Measurements from ENCODE around the gene BCAS1.

Gene BCAS1

DNA sequence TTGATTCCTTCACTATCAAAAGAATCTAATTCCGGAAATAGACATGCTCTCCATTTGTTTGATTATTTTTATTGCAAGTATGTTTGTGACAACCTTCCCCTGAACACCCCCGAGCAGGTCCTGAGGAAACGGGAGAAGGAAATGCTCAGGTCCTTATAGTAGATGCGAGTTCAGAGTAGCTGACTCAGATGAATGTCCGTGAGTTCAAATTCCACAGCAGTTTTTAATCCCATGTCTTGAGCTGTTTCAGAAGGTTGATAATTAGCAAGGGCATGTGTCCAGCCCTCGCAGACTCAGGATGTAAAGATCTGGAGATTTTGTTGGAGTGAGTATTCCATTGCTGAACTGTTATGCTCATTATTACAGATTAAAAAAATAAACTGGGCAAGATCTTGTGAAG, 169.3 kb downstream of the BCAS1 start:
- no peak for DNase-seq

DNA sequence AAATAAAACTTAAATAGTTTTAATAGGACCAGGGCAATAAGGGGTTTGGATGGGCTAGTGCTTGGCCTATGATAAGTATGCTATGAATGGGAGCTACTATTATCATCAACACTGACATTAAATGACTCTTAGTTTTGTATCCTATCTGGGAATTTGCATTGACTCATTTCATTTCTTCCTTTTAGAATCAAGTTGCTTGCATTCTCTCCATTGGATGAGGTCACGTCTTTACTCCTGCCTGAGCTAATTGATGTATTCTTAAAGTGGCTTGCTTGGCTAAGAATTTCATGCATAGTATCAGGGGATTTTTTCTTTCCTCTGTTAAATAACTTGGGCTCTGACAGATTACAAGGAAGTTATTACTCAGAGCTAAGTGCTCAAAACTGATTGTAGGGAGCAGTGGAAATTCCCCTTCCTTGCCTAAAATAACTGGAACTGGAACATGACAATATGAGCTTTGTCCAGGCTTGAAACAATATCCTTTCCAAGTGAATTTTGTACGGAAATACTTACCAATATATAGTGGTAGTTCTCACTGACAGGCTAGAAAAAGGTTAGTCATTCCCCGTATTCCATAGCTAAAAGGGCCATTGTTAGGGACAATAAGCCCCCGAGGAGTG, 169.9 kb downstream of the BCAS1 start:
- no peak for DNase-seq

DNA sequence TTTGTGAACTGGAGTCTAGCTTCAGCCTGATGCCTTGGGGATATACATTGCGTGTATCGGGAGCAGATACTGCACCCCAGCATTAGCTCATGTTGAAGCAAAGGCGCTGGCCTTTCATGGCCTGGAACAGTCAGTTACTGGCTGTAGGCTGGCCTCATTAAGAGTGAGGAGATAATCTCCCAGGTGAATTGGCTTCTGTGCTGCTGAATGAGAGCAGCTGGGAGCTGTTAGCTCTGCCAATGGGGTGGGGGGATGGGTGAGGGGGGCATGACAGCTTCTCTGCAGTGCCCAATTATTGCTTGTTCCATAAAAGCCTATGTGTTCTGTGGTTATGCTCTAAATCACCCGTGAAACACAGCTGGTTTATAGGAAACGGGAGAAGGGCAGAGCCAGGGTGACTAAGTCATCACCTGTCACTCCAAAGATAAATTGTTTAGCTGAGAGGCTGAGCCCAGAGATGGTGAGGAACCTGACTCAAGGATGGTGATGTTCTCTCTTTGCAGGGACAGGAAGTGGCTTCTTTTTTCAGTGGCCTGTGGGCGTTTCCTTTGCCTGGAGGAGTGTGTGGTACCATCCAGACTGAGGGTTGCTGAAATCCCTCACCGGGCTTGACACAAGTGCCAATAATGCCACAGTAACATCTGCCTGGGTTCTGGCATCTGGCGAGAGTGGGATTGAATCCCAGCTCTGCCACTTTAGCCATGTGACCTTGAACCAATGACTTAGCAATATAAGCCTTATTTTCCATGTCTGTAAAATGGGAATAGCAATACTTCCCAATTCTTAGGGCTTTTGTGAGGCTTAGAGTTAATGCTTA, 170.8 kb downstream of the BCAS1 start:
- DNase-seq = peak; percentile 71

DNA sequence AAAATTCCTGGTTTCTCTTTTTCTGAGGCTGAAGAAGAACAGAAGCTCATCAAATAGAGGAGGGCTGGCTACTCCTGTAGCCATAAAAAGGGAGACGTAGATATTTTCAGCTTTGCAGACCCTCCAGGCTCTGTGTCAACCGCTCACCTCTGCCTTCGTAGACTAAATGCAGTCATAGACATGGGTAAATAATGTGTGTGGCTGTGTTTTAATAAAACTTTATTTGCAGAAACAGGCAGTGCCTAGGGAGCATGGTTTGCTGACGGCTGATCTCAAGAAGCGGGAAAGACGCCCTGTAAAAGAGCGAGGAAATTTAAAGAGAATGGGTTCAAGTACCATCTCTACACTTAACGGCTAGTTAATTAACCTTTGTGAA, 171.8 kb downstream of the BCAS1 start:
- DNase-seq = no peak

DNA sequence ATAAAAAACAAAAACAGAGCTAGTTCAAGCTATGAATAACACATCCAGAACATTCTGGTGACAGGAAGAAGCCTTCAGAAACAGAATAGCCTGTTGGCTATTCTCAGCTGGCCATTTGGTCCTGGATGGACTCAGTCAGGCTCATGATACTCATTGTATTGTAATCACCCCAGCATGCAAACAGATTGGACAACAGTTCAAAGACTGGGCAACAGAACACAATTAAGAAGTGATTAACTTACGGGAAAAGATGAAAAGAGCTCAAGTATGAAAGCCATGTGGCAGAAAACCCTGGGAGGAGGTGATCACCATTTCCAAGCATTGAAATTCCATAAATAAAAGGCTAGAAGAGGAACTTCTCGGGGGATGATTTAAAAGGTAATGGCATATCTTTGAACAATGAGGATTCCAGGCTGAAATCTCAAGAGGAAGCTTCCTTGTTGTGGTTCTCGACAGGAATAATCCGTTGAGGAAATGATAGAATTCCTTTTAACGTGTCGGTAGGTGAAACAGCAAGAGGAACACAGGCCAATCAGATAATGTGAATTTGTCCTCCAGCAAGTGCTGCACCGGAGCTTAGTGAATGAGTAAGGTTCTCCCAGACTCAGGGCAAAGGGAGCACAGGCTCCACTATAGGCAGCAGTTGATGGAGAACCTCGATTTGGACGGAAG, 172.4 kb downstream of the BCAS1 start:
- DNase-seq = no peak

DNA sequence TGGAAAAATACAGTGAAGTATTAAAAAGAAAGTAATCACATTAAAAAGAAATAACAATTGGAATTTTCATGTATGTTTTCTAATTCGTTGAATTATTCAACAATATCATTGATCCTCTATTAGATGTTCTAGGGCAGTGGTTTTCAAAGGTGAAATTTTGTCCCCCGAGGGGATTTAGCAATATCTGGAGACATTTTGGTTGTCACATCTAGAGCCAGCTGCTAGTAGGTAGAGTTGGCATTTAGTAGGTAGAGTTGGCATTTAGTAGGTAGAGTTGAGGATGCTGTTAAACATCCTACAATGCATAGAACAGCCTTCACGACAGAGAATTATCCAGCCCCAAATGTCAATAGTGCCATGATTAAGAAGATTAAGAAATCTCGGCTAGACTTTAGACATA, 173.7 kb downstream of the BCAS1 start:
- no peak for DNase-seq

DNA sequence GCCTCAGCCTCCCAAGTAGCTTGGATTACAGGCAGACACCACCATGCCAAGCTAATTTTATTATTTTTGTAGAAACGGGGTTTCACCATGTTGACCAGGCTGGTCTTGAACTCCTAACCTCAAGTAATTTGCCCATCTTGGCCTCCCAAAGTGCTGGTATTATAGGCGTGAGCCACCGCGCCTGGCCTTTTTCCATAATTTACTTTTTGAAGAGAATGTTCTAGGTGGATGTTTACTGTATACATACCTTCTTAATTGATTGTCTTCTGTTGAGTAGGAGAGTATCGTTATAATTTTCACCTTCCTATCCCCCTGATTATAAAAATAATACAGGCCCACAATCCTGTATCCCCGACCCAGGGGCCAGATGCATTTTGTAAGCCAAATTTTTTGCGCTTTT, 174.4 kb downstream of the BCAS1 start:
- no peak for DNase-seq

DNA sequence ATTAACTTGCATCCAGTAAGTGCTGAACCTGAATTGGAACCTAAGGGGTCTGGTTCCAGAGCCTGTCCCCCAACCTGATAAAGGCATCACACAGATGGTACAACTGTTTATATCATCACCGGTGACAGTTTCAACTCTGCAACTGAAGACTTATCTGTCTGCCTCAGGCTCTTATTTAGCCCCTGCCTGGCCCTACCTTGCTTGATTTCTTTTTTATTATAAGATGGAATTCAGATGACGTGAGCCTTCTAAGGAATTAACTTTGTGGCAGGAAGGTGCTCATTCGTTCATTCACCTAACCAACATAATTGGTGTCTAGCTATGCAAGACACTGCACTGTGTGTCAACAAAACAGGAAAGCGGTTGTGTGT, 175.0 kb downstream of the BCAS1 start:
- DNase-seq = no peak

DNA sequence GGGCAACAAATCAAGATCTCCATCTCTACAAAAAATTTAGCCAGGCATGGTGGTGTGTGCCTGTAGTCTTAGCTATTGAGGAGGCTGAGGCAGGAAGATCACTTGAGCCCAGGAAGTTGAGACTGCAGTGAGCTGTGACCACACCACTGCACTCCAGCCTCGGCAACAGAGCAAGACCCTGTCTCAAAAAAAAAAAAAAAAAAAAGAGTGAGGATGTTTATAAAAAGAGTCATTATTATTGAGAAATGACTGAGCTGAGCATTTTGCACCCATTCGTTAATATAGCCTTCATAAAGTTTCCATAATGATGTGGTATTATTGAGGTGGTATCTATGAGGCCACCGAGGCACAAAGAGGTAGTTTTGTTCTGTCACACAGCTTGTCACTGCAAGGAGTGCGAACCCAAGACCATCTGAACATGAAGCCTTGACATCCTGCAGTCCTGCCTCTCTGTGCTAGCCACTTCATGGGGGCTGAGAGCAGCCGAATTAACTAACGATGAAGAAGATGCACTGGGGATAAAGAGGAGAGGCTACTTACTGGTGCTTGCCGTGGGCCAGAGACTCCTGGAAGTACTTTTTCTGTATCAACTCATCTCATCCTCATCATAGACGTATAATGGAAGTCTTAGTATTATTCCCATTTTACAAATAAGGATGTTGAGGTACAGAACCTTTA, 175.5 kb downstream of the BCAS1 start:
- no peak for DNase-seq

Measured in CD4-positive, alpha-beta T cell treated with Interleukin-10 for 1 hour (primary cell).